ENCODE measurements around the gene FRMPD2.

Gene FRMPD2

GRCh38 chr10:48227213-48227612 lies 47.3 kb downstream of the FRMPD2 start:
- no peak for TF ChIP-seq CTCF (IDR thresholded peaks at IDR 0.05)

- TF ChIP-seq CTCF (IDR thresholded peaks at IDR 0.05) = no peak
These were observed 49.4 kb downstream of the FRMPD2 start for GRCh38 chr10:48224979-48225560.

GRCh38 chr10:48224296-48224695 lies 50.2 kb downstream of the FRMPD2 start:
- TF ChIP-seq CTCF (IDR thresholded peaks at IDR 0.05) = no peak

GRCh38 chr10:48221814-48222213 lies 52.7 kb downstream of the FRMPD2 start:
- no peak for TF ChIP-seq CTCF (IDR thresholded peaks at IDR 0.05)

GRCh38 chr10:48219194-48219593 lies 55.3 kb downstream of the FRMPD2 start:
- TF ChIP-seq CTCF (IDR thresholded peaks at IDR 0.05) = no peak

- no peak for TF ChIP-seq CTCF (IDR thresholded peaks at IDR 0.05)
These were observed 57.8 kb downstream of the FRMPD2 start for GRCh38 chr10:48216744-48217143.

GRCh38 chr10:48216204-48216505 lies 58.3 kb downstream of the FRMPD2 start:
- no peak for TF ChIP-seq CTCF (IDR thresholded peaks at IDR 0.05)

Measured in LNCAP (cell line).